WERI-Rb-1 (cell line): Measurements from ENCODE around the gene PIK3C2B.

Experiments
- DNase-seq: peaks from one replicate; pipeline ENCODE4 v3.0.0-alpha.2; 2020
- H3K27ac ChIP-seq: fragments of 250-450 bp; sonication (Bioruptor Pico); 2 replicates; pipeline ENCODE4 v1.5.1; 2020; ENCODE audit warnings: mild to moderate bottlenecking, moderate library complexity
- H3K27me3 ChIP-seq: fragments of 250-450 bp; sonication (Bioruptor Pico); 2 replicates; pipeline ENCODE4 v1.5.1; 2021; ENCODE audit warnings: mild to moderate bottlenecking, low read depth, moderate library complexity; ENCODE audit not compliant: insufficient read depth, severe bottlenecking
- H3K36me3 ChIP-seq: fragments of 250-450 bp; sonication (Bioruptor Pico); 2 replicates; pipeline ENCODE4 v1.5.1; 2020; ENCODE audit warnings: mild to moderate bottlenecking, moderate library complexity
- H3K4me3 ChIP-seq: 2 replicates; pipeline ENCODE4 v1.5.1; 2011; ENCODE audit warnings: low read depth, mild to moderate bottlenecking, control low read depth, low read length
- H3K9me3 ChIP-seq: fragments of 250-450 bp; sonication (Bioruptor Pico); 2 replicates; pipeline ENCODE4 v1.5.1; 2021; ENCODE audit warnings: mild to moderate bottlenecking, moderate library complexity; ENCODE audit not compliant: severe bottlenecking
- TF ChIP-seq, protein P1 (sequence below): IDR thresholded peaks from 2 replicates; pipeline ENCODE4 v1.5.1; 2011; ENCODE audit warnings: low read depth, mild to moderate bottlenecking, control low read depth, inconsistent platforms, low read length

PIK3C2B gene

DNA sequence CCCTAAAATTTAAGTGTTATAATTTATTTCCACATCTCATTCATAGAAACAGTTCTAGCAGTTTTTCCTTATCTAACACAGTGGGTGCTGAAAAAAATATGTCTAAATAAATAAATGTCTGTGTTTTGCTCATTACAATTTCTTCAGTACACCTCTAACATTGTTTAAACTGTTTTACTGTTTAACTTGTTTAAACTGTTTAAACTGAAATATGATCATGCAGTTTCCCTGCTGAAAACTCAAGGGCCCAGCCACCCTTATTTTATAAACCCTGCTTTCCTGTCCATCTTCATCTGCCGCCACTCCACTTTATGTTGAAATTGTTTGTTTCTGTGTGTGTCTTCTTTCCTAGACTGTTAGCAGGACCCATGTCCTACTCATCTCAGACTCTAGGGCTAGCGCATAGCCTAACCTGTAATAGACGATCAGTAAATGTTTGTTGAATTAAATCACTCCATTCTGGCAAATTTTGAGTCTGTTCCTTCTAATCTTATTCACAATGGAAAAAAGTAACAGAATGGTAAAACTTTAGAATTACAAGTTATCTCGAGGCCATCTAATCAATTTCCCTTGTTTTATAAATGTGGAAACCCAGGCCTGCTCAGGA, 9.4 kb upstream of the PIK3C2B start:
- DNase-seq, result no peak

DNA sequence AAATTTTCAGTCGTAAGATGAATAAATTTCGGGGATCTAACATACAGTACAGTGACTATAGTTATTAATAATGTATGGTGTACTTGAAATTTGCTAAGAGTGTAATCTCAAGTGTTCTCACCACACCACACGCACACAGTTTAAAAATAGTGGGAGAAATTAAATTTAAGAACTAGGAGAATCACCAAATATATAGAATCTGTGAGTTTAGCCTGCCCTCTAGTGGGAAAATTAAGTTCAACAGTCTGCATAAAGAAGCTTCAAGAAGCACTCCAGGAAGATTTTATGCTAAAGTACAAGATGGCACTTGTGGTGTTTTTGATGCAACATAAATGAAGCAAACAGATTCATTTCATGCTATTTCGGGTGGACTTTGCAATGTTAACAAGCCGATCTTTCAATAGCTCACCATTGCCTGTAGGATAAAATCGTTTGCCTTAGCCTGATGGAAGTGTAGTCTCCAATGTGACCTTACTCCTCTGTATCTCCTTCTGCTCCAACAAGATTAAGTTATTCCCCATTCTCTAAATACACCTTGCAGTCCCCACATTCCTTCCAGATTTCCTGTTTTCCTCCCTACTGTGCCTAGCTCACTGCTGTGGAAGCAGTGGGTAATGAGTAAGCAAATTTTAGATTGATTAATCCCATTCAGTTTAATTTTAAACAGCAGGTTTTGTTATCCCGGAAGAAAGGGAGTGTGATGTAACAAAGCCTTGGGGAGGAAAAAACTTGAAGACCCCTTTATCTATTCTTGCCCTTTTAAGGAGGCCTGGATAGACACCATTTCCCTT, 8.7 kb upstream of the PIK3C2B start:
- Histone ChIP-seq H3K36me3 (no peaks in the 10 kb centered on the region), H3K27me3 (peaks cover 8% of the 10 kb centered on the region), H3K27ac (no peak overlapping the region), H3K9me3 (peaks cover 7% of the 10 kb centered on the region), H3K4me3 (no peak overlapping the region)
- DNase-seq, result no peak
- TF ChIP-seq, protein P1, sequence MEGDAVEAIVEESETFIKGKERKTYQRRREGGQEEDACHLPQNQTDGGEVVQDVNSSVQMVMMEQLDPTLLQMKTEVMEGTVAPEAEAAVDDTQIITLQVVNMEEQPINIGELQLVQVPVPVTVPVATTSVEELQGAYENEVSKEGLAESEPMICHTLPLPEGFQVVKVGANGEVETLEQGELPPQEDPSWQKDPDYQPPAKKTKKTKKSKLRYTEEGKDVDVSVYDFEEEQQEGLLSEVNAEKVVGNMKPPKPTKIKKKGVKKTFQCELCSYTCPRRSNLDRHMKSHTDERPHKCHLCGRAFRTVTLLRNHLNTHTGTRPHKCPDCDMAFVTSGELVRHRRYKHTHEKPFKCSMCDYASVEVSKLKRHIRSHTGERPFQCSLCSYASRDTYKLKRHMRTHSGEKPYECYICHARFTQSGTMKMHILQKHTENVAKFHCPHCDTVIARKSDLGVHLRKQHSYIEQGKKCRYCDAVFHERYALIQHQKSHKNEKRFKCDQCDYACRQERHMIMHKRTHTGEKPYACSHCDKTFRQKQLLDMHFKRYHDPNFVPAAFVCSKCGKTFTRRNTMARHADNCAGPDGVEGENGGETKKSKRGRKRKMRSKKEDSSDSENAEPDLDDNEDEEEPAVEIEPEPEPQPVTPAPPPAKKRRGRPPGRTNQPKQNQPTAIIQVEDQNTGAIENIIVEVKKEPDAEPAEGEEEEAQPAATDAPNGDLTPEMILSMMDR, result peak; percentile 64

More for the DNA sequence above, 9.4 kb upstream of the PIK3C2B start:
- Histone ChIP-seq H3K27me3 (peaks cover 1% of the 10 kb centered on the region), H3K4me3 (no peak overlapping the region), H3K36me3 (no peaks in the 10 kb centered on the region), H3K9me3 (peaks cover 7% of the 10 kb centered on the region), H3K27ac (no peak overlapping the region)
- TF ChIP-seq, protein P1, result no peak

DNA sequence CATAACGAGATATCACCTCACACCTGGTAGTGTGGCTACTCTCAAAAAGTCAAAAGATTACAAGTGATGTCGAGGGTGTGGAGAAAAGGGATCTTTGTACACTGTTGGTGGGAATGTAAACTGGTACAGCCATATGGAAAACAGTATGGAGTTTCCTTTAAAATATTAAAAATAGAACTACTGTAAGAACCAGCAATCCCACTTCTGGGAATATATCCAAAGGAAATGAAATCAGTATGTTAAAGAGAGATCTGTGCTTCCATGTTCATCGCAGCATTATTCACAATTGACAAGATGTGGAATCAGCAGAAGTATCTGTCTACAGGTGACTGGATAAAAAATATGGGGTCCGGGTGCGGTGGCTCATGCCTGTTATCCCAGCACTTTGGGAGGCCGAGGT, 7.6 kb upstream of the PIK3C2B start:
- peaks cover 7% of the 10 kb centered on the region for H3K9me3 ChIP-seq
- TF ChIP-seq, protein P1, result no peak
- H3K4me3 ChIP-seq, result no peak overlapping the region
- H3K27me3 ChIP-seq, result peaks cover 19% of the 10 kb centered on the region
- no peak for DNase-seq
- no peaks in the 10 kb centered on the region for H3K36me3 ChIP-seq
- no peak overlapping the region for H3K27ac ChIP-seq

DNA sequence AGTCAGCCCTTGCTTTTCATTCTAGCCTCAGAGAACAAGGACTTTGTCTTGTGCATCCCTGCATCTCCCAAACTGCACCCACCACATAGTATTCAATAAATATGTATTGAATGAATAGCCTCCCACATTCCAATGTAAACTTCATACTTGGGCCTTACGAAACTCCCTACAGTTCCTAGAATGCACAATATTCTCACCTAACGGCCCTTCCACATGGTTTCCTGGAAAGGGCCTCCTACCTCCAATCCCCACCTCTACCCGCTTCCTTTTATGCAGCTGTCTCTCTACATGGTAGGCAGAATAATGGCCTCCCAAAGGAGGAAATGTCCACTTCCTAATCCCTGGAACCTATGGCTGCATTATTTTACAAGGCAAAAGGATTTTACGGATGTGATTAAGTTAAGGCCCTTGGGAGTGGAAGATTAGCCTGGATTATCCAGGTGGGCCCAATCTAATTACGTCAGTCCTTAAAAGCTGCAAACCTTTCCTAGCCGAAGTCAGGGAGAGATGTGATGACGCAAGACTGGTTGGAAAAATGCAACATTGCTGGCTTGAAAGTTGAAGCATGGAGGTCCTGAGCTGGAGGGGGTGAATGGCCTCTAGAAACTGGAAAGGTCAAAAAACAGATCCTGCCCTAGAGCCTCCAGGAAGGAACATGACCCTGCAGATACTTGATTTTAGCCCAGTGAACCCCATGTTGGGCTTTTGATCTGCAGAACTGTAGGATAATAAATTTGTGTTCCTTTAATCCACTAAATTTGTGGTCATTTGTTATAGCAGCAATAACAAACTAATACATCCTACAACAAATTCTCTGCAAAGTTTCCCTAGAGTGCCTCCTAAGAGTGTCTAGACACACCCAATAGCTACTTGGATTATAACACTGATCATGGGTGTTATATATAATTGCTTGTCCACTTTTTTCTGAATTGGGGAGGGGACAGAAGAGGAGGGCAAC, 5.2 kb upstream of the PIK3C2B start:
- Histone ChIP-seq H3K36me3 (no peaks in the 10 kb centered on the region), H3K27ac (no peak overlapping the region), H3K27me3 (peaks cover 41% of the 10 kb centered on the region), H3K9me3 (peaks cover 7% of the 10 kb centered on the region), H3K4me3 (no peak overlapping the region)
- peak; percentile 92 for DNase-seq
- TF ChIP-seq, protein P1, result no peak

- TF ChIP-seq, protein P1, result no peak
- Histone ChIP-seq H3K9me3 (peaks cover 7% of the 10 kb centered on the region), H3K4me3 (no peak overlapping the region), H3K36me3 (no peaks in the 10 kb centered on the region), H3K27ac (no peak overlapping the region), H3K27me3 (peaks cover 49% of the 10 kb centered on the region)
- DNase-seq, result no peak
These were observed 4.4 kb upstream of the PIK3C2B start for GRCh38 chr1:204498981-204499380.
